WTC11 (cell line): ENCODE data around the gene CHRM5. TPM values are rescaled to one million over a fixed set of nuclear protein-coding genes. Genes with fewer than 3 reads are reported as not detected.

ENCODE experiments used
- ATAC-seq: fragments of 200-7000 bp; cut with Tn5 transposase; 2 replicates; pipeline ENCODE4 v1.10.0; 2021; ENCODE audit warnings: mild to moderate bottlenecking, moderate library complexity
- CTCF ChIA-PET: fragments of 300-600 bp; sonication (Branson Sonifier 250); formaldehyde crosslinking; loops from one replicate; lab custom pipeline; 2021; ENCODE audit warnings: antibody characterized with exemption; lab: Charles Lee
- POLR2A ChIA-PET: fragments of 350-600 bp; sonication (Branson Sonifier 250); formaldehyde crosslinking; loops from one replicate; lab custom pipeline; 2021; ENCODE audit warnings: antibody characterized with exemption; lab: Charles Lee
- DNase-seq: peaks from one replicate; pipeline ENCODE4 v3.0.0; 2021; ENCODE audit warnings: low spot score
- H3K27ac Mint-ChIP-seq: 2 replicates; pipeline ENCODE4 v1.8.0; 2021; ENCODE audit warnings: mixed read lengths
- H3K27me3 Mint-ChIP-seq: 2 replicates; pipeline ENCODE4 v1.8.0; 2021; ENCODE audit warnings: low read depth, mild to moderate bottlenecking, moderate library complexity, mixed read lengths
- H3K36me3 Mint-ChIP-seq: 2 replicates; pipeline ENCODE4 v1.8.0; 2021; ENCODE audit warnings: mixed read lengths
- H3K4me1 Mint-ChIP-seq: 2 replicates; pipeline ENCODE4 v1.8.0; 2022; ENCODE audit warnings: mixed read lengths
- H3K4me3 Mint-ChIP-seq: 2 replicates; pipeline ENCODE4 v1.8.0; 2021; ENCODE audit warnings: mild to moderate bottlenecking, moderate library complexity, mixed read lengths
- H3K9me3 Mint-ChIP-seq: 2 replicates; pipeline ENCODE4 v1.8.0; 2021; ENCODE audit warnings: mixed read lengths
- CREB1 ChIP-seq: sonication (generic); formaldehyde crosslinking; IDR thresholded peaks from 2 replicates; pipeline ENCODE4 v1.8.0; 2023; ENCODE audit warnings: mild to moderate bottlenecking, missing genetic modification reagents
- EMX1 ChIP-seq: fragments of 250-450 bp; sonication (Bioruptor Pico); IDR thresholded peaks from 2 replicates; pipeline ENCODE4 v1.8.0; 2021; ENCODE audit warnings: mild to moderate bottlenecking
- FOXP1 ChIP-seq: sonication (generic); formaldehyde crosslinking; IDR thresholded peaks from 2 replicates; pipeline ENCODE4 v1.8.0; 2022; ENCODE audit warnings: missing genetic modification reagents, mild to moderate bottlenecking, moderate library complexity, borderline replicate concordance
- GABPB1 ChIP-seq: sonication (generic); formaldehyde crosslinking; IDR thresholded peaks from 2 replicates; pipeline ENCODE4 v1.8.1; 2023; ENCODE audit warnings: mild to moderate bottlenecking, missing genetic modification reagents
- JUN ChIP-seq: sonication (generic); formaldehyde crosslinking; IDR thresholded peaks from 2 replicates; pipeline ENCODE4 v1.8.0; 2023; ENCODE audit warnings: mild to moderate bottlenecking, missing genetic modification reagents
- KAT7 ChIP-seq: sonication (generic); formaldehyde crosslinking; IDR thresholded peaks from 2 replicates; pipeline ENCODE4 v1.8.1; 2023; ENCODE audit warnings: missing genetic modification reagents, mild to moderate bottlenecking, borderline replicate concordance
- MXD4 ChIP-seq: fragments of 250-450 bp; sonication (Bioruptor Pico); IDR thresholded peaks from 2 replicates; pipeline ENCODE4 v1.8.0; 2021; ENCODE audit warnings: mild to moderate bottlenecking, moderate library complexity, borderline replicate concordance
- NFE2L1 ChIP-seq: sonication (generic); formaldehyde crosslinking; IDR thresholded peaks from 2 replicates; pipeline ENCODE4 v1.8.1; 2023; ENCODE audit warnings: missing genetic modification reagents
- NR3C1 ChIP-seq: sonication (generic); formaldehyde crosslinking; conservative IDR thresholded peaks from 2 replicates; pipeline ENCODE4 v1.8.1; 2023; ENCODE audit warnings: low read depth, mild to moderate bottlenecking, missing genetic modification reagents
- OVOL2 ChIP-seq: fragments of 250-450 bp; sonication (Bioruptor Pico); IDR thresholded peaks from 2 replicates; pipeline ENCODE4 v1.9.0; 2021; ENCODE audit warnings: mild to moderate bottlenecking, borderline replicate concordance
- SP1 ChIP-seq: sonication (generic); formaldehyde crosslinking; conservative IDR thresholded peaks from 2 replicates; pipeline ENCODE4 v1.8.1; 2022; ENCODE audit warnings: missing genetic modification reagents
- TCF7 ChIP-seq: sonication (generic); formaldehyde crosslinking; IDR thresholded peaks from 2 replicates; pipeline ENCODE4 v1.8.0; 2022; ENCODE audit warnings: mild to moderate bottlenecking, low read depth, missing genetic modification reagents, moderate library complexity
- TEAD1 ChIP-seq: sonication (generic); formaldehyde crosslinking; IDR thresholded peaks from 2 replicates; pipeline ENCODE4 v1.8.0; 2022; ENCODE audit warnings: mild to moderate bottlenecking, missing genetic modification reagents
- ZNF232 ChIP-seq: sonication (generic); formaldehyde crosslinking; IDR thresholded peaks from 2 replicates; pipeline ENCODE4 v1.8.0; 2022; ENCODE audit warnings: mild to moderate bottlenecking, missing genetic modification reagents
- ZNF423 ChIP-seq: fragments of 250-450 bp; sonication (Bioruptor Pico); IDR thresholded peaks from 2 replicates; pipeline ENCODE4 v2.1.2; 2022; ENCODE audit warnings: mild to moderate bottlenecking, moderate library complexity
- total RNA-seq: library from RNA; stranded (reverse); gene quantifications from 3 replicates; pipeline ENCODE4 v1.2.3, GENCODE V29; 2021
- TF ChIP-seq, protein P1 (sequence below): sonication (generic); formaldehyde crosslinking; conservative IDR thresholded peaks from 2 replicates; pipeline ENCODE4 v1.8.1; 2023; ENCODE audit warnings: mild to moderate bottlenecking, low read depth, missing genetic modification reagents, moderate library complexity
- TF ChIP-seq, protein P2 (sequence below): sonication (generic); formaldehyde crosslinking; IDR thresholded peaks from 2 replicates; pipeline ENCODE4 v1.8.1; 2023; ENCODE audit warnings: mild to moderate bottlenecking, missing genetic modification reagents, moderate library complexity
- TF ChIP-seq, protein P3 (sequence below): sonication (generic); formaldehyde crosslinking; IDR thresholded peaks from 2 replicates; pipeline ENCODE4 v1.8.0; 2022; ENCODE audit warnings: mild to moderate bottlenecking, missing genetic modification reagents
- TF ChIP-seq, protein P4 (sequence below): sonication (generic); formaldehyde crosslinking; IDR thresholded peaks from 2 replicates; pipeline ENCODE4 v1.8.1; 2023; ENCODE audit warnings: mild to moderate bottlenecking, missing genetic modification reagents
- TF ChIP-seq, protein P5 (sequence below): sonication (generic); formaldehyde crosslinking; IDR thresholded peaks from 2 replicates; pipeline ENCODE4 v1.8.0; 2022; ENCODE audit warnings: mild to moderate bottlenecking, missing genetic modification reagents
- TF ChIP-seq, protein P6 (sequence below): sonication (generic); formaldehyde crosslinking; conservative IDR thresholded peaks from 2 replicates; pipeline ENCODE4 v1.8.1; 2022; ENCODE audit warnings: mild to moderate bottlenecking, missing genetic modification reagents
- TF ChIP-seq, protein P7 (sequence below): sonication (generic); formaldehyde crosslinking; IDR thresholded peaks from 2 replicates; pipeline ENCODE4 v1.8.0; 2022; ENCODE audit warnings: mild to moderate bottlenecking, missing genetic modification reagents
- TF ChIP-seq, protein P8 (sequence below): sonication (generic); formaldehyde crosslinking; IDR thresholded peaks from 2 replicates; pipeline ENCODE4 v1.8.1; 2022; ENCODE audit warnings: mild to moderate bottlenecking, moderate library complexity, missing genetic modification reagents

Gene CHRM5
- total RNA-seq, 1 experiment from 2014 or later, result not detected

DNA sequence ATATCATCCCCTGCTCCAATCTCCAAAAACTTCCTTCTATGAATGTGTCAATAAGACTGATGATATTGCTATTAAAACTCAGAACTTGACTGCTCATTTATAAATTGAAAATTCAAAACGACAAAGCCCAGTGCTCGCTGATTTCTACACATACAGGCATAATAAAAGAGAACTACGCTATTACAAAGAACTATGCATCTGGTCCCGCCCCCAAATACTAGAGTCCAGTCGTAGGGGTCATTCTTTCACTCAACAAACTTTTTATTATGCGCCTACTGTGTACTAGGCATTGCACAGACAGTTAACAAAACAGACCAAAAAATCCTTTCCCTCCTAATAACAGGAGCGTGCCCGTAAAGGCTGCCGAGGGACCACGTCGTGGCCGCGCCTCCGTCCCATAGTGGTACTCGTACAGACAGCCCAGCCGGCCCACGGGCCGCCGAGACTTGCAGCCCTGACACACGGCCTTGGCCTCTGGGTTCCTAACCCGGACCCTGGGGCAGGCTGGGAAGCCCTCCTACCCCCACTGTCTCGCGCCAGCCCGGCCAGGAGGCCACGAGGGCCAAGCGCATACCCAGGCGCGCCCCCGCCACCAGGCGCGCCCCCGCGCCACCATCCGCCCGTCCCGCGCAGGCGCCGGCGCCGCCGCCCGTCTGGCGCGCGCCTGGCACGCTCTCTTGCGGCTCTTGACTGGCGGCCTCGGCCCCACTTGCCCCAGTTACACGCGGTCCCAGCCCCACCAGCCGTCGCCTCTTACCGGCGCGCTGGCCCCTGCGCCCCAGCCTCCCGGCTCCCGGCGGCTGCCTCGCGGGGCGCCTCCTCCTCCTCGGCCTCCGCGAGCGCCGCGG lies 70.0 kb downstream of the CHRM5 start:
- ATAC-seq (peak; percentile 83), DNase-seq (peak; percentile 68)
- Mint-ChIP-seq H3K4me1 (peaks cover 15% of the 10 kb centered on the region), H3K27ac (no peak overlapping the region; the same call in 1 of the 2 replicates)
- no peak for TF ChIP-seq CREB1
- TF ChIP-seq, protein P1, sequence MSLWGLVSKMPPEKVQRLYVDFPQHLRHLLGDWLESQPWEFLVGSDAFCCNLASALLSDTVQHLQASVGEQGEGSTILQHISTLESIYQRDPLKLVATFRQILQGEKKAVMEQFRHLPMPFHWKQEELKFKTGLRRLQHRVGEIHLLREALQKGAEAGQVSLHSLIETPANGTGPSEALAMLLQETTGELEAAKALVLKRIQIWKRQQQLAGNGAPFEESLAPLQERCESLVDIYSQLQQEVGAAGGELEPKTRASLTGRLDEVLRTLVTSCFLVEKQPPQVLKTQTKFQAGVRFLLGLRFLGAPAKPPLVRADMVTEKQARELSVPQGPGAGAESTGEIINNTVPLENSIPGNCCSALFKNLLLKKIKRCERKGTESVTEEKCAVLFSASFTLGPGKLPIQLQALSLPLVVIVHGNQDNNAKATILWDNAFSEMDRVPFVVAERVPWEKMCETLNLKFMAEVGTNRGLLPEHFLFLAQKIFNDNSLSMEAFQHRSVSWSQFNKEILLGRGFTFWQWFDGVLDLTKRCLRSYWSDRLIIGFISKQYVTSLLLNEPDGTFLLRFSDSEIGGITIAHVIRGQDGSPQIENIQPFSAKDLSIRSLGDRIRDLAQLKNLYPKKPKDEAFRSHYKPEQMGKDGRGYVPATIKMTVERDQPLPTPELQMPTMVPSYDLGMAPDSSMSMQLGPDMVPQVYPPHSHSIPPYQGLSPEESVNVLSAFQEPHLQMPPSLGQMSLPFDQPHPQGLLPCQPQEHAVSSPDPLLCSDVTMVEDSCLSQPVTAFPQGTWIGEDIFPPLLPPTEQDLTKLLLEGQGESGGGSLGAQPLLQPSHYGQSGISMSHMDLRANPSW (CRISPR knock-in tag), result no peak
- TF ChIP-seq NR3C1 (CRISPR knock-in tag), result 0 out of 2 replicates have a peak, but pooled peaks have one; percentile 19
- TF ChIP-seq, protein P2, sequence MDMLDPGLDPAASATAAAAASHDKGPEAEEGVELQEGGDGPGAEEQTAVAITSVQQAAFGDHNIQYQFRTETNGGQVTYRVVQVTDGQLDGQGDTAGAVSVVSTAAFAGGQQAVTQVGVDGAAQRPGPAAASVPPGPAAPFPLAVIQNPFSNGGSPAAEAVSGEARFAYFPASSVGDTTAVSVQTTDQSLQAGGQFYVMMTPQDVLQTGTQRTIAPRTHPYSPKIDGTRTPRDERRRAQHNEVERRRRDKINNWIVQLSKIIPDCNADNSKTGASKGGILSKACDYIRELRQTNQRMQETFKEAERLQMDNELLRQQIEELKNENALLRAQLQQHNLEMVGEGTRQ, result peak; percentile 32; the same call in 1 of the 2 replicates
- TF ChIP-seq NFE2L1 (CRISPR knock-in tag), result no peak; the same call in 1 of the 2 replicates
- TF ChIP-seq, protein P3, sequence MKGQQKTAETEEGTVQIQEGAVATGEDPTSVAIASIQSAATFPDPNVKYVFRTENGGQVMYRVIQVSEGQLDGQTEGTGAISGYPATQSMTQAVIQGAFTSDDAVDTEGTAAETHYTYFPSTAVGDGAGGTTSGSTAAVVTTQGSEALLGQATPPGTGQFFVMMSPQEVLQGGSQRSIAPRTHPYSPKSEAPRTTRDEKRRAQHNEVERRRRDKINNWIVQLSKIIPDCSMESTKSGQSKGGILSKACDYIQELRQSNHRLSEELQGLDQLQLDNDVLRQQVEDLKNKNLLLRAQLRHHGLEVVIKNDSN, result no peak
- TF ChIP-seq ZNF423 (CRISPR knock-in tag), result no peak
- TF ChIP-seq, protein P4, sequence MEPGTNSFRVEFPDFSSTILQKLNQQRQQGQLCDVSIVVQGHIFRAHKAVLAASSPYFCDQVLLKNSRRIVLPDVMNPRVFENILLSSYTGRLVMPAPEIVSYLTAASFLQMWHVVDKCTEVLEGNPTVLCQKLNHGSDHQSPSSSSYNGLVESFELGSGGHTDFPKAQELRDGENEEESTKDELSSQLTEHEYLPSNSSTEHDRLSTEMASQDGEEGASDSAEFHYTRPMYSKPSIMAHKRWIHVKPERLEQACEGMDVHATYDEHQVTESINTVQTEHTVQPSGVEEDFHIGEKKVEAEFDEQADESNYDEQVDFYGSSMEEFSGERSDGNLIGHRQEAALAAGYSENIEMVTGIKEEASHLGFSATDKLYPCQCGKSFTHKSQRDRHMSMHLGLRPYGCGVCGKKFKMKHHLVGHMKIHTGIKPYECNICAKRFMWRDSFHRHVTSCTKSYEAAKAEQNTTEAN (CRISPR knock-in tag), result peak; percentile 49; the same call in 1 of the 2 replicates
- TF ChIP-seq JUN, result no peak
- 0 out of 2 replicates have a peak, but pooled peaks have one; percentile 18 for TF ChIP-seq SP1 (CRISPR knock-in tag)
- 0 out of 2 replicates have a peak, but pooled peaks have one; percentile 43 for TF ChIP-seq KAT7 (CRISPR knock-in tag)
- TF ChIP-seq, protein P5, sequence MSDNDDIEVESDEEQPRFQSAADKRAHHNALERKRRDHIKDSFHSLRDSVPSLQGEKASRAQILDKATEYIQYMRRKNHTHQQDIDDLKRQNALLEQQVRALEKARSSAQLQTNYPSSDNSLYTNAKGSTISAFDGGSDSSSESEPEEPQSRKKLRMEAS (CRISPR knock-in tag), result peak; percentile 67
- TF ChIP-seq, protein P6, sequence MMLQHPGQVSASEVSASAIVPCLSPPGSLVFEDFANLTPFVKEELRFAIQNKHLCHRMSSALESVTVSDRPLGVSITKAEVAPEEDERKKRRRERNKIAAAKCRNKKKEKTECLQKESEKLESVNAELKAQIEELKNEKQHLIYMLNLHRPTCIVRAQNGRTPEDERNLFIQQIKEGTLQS, result no peak
- no peak for TF ChIP-seq EMX1
- no peak for TF ChIP-seq TCF7 (CRISPR knock-in tag)
- peak; percentile 32; the same call in 1 of the 2 replicates for TF ChIP-seq TEAD1 (CRISPR knock-in tag)
- no peak for TF ChIP-seq OVOL2 (CRISPR knock-in tag)
- no peak for TF ChIP-seq MXD4
- TF ChIP-seq, protein P7, sequence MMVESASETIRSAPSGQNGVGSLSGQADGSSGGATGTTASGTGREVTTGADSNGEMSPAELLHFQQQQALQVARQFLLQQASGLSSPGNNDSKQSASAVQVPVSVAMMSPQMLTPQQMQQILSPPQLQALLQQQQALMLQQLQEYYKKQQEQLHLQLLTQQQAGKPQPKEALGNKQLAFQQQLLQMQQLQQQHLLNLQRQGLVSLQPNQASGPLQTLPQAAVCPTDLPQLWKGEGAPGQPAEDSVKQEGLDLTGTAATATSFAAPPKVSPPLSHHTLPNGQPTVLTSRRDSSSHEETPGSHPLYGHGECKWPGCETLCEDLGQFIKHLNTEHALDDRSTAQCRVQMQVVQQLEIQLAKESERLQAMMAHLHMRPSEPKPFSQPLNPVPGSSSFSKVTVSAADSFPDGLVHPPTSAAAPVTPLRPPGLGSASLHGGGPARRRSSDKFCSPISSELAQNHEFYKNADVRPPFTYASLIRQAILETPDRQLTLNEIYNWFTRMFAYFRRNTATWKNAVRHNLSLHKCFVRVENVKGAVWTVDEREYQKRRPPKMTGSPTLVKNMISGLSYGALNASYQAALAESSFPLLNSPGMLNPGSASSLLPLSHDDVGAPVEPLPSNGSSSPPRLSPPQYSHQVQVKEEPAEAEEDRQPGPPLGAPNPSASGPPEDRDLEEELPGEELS (CRISPR knock-in tag), result no peak
- 0 out of 2 replicates have a peak, but pooled peaks have one; percentile 53 for TF ChIP-seq ZNF232
- peak; percentile 36; the same call in 1 of the 2 replicates for TF ChIP-seq GABPB1
- TF ChIP-seq, protein P8, sequence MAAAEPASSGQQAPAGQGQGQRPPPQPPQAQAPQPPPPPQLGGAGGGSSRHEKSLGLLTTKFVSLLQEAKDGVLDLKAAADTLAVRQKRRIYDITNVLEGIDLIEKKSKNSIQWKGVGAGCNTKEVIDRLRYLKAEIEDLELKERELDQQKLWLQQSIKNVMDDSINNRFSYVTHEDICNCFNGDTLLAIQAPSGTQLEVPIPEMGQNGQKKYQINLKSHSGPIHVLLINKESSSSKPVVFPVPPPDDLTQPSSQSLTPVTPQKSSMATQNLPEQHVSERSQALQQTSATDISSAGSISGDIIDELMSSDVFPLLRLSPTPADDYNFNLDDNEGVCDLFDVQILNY (CRISPR knock-in tag), result peak; percentile 59; the same call in 1 of the 2 replicates
- TF ChIP-seq FOXP1, result peak; percentile 78; the same call in 1 of the 2 replicates
- TF ChIP-seq, all 79 proteins: peak for 11
- CTCF ChIA-PET, result no interaction called here
- Mint-ChIP-seq H3K27me3 (peaks cover 30% of the 10 kb centered on the region), H3K36me3 (no peaks in the 10 kb centered on the region), H3K4me3 (peak overlapping the region; percentile 91), H3K9me3 (no peaks in the 10 kb centered on the region)
- POLR2A ChIA-PET, result no interaction called here
